Ovary (tissue), 3 donors: ENCODE data around the gene LRFN4.

ENCODE experiments used
- CTCF ChIP-seq, 3 donors: fragments of 450-650 bp in 2 of 3; fragments of 200-600 bp in 1 of 3; IDR thresholded peaks; one replicate each; pipeline versions ENCODE4 v1.5.1 to v1.8.0; 2016 to 2022; ENCODE audit warnings: antibody characterized with exemption in 3 of 3, mild to moderate bottlenecking in 1 of 3
- EP300 ChIP-seq: sonication (generic); formaldehyde crosslinking; IDR thresholded peaks from one replicate; pipeline ENCODE4 v1.6.1; 2017; ENCODE audit warnings: antibody characterized with exemption
- POLR2A ChIP-seq: fragments of 450-650 bp; IDR thresholded peaks from one replicate; pipeline ENCODE4 v1.6.1; 2017; ENCODE audit warnings: antibody characterized with exemption, mild to moderate bottlenecking, moderate library complexity
- donor health status: DM: no; HTN: no; CAD: no.

- no peak for TF ChIP-seq POLR2A
- TF ChIP-seq CTCF (IDR thresholded peaks at IDR 0.05) = no peak
- no peak for TF ChIP-seq EP300
These were observed 48.8 kb downstream of the LRFN4 start for GRCh38 chr11:66905631-66906030.
